ENCODE results near the gene NDUFB6. TPM values are rescaled to one million over a fixed set of nuclear protein-coding genes. Genes with fewer than 3 reads are reported as not detected.

The NDUFB6 gene
- total RNA-seq, 1 donor from 2014 or later, result 25.8 TPM

DNA sequence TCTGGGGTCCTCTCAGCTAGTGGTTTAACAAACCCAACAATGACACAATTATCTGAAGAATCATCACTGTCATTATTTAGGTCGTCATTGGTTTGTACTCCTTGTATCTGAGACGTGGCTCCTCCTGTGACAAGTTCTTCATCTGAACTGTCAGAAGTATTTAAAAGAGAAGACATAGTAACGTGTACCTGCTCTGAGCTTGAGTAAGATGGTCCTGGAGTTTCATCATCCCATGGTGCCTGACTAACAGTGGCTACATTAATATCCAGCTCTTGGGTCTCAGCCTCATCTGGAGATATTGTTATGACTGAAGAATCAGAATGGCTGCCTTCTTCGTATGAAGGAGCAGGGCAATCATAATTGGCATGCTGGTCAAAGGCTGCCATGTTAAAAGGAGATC is 29.9 kb downstream of the NDUFB6 start:
- intact Hi-C loops (cut with micrococcal nuclease), result no loop called here
- POLR2A ChIA-PET, result no interaction called here
- H3K4me3 Mint-ChIP-seq, result no peak overlapping the region
- ATAC-seq (ENCODE audit: low read depth), result no peak
- no peaks in the 10 kb centered on the region for H3K27me3 Mint-ChIP-seq
- no peaks in the 10 kb centered on the region for H3K9me3 Mint-ChIP-seq
- peaks cover 4% of the 10 kb centered on the region for H3K4me1 Mint-ChIP-seq
- TF ChIP-seq, protein P1, sequence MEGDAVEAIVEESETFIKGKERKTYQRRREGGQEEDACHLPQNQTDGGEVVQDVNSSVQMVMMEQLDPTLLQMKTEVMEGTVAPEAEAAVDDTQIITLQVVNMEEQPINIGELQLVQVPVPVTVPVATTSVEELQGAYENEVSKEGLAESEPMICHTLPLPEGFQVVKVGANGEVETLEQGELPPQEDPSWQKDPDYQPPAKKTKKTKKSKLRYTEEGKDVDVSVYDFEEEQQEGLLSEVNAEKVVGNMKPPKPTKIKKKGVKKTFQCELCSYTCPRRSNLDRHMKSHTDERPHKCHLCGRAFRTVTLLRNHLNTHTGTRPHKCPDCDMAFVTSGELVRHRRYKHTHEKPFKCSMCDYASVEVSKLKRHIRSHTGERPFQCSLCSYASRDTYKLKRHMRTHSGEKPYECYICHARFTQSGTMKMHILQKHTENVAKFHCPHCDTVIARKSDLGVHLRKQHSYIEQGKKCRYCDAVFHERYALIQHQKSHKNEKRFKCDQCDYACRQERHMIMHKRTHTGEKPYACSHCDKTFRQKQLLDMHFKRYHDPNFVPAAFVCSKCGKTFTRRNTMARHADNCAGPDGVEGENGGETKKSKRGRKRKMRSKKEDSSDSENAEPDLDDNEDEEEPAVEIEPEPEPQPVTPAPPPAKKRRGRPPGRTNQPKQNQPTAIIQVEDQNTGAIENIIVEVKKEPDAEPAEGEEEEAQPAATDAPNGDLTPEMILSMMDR (IDR thresholded peaks at IDR 0.05), result no peak
- no peak for DNase-seq
- H3K36me3 Mint-ChIP-seq (ENCODE audit: low read depth), result peaks cover 40% of the 10 kb centered on the region
- H3K27ac Mint-ChIP-seq, result no peak overlapping the region
- CTCF ChIA-PET, result no interaction called here

DNA sequence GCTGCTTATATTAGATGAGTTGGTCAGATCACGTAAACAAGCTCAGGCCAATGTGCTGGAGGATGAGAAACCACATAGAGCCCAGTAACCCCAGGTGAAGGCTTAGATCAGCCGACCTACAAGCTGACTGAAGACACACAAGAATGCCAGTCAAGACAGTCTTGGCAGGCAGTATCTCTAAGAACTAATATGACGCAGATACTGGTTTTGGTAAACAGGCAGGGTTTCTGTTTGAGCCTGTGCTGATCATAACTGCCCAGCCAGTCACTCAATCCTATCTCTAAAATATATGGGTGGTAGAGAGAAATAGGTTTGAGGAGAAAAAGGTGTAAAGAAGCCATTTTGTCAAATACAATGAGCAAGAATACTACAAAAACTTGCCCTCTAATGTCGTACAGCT is 39.1 kb downstream of the NDUFB6 start:
- CTCF ChIA-PET, result no interaction called here
- POLR2A ChIA-PET, result no interaction called here
- no peaks in the 10 kb centered on the region for H3K4me1 Mint-ChIP-seq
- H3K27ac Mint-ChIP-seq, result no peak overlapping the region
- peaks cover 9% of the 10 kb centered on the region for H3K36me3 Mint-ChIP-seq (ENCODE audit: low read depth)
- H3K9me3 Mint-ChIP-seq, result no peaks in the 10 kb centered on the region
- H3K4me3 Mint-ChIP-seq, result no peak overlapping the region
- intact Hi-C loops (cut with micrococcal nuclease), result no loop called here
- DNase-seq (no peak), ATAC-seq (ENCODE audit: low read depth) (no peak)
- TF ChIP-seq, protein P1 (IDR thresholded peaks at IDR 0.05), result no peak
- no peaks in the 10 kb centered on the region for H3K27me3 Mint-ChIP-seq

DNA sequence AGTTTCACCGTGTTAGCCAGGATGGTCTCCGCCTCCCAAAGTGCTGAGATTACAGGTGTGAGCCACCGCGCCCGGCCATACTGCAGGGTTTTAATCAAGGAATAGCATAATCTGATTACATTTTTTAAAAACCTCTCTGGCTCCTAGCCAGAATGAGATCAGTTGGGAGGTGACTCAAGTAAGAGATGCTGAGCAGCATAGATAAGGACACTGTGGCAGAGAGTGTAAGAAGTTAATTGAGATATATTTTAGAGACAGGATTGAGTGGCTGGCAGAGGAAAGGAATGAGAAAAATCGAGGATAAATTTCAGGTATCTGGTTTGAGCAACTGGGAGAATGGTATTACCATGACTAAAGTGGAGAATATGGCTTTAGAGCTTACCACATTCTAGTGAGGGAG is 39.6 kb downstream of the NDUFB6 start:
- no peaks in the 10 kb centered on the region for H3K9me3 Mint-ChIP-seq
- H3K4me3 Mint-ChIP-seq, result no peak overlapping the region
- intact Hi-C loops (cut with micrococcal nuclease), result no loop called here
- DNase-seq (no peak), ATAC-seq (ENCODE audit: low read depth) (no peak)
- POLR2A ChIA-PET, result interaction anchor here (0.7 kb wide), 1 partner anchor 18 kb away, joined by 4 read pairs; no protein-coding TSS in a partner anchor
- no peak overlapping the region for H3K27ac Mint-ChIP-seq
- no peaks in the 10 kb centered on the region for H3K27me3 Mint-ChIP-seq
- CTCF ChIA-PET, result no interaction called here
- TF ChIP-seq, protein P1 (IDR thresholded peaks at IDR 0.05), result no peak
- peaks cover 9% of the 10 kb centered on the region for H3K36me3 Mint-ChIP-seq (ENCODE audit: low read depth)
- H3K4me1 Mint-ChIP-seq, result no peaks in the 10 kb centered on the region

DNA sequence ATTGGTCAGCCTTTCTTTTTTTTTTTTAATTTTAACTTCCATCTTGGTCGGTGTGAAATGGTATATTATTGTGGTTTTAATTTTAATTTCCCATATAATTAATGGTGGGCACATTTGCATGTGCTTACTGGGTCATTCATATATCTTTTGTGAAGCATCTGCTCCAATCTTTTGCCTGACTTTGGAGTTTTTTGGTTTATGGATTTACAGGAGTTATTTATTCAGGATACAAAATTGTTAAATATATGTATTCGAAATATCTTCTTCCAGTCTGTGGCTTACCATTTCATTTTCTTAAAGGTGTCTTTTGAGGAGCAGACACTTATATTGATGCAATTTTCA is 46.3 kb downstream of the NDUFB6 start:
- DNase-seq (no peak), ATAC-seq (ENCODE audit: low read depth) (no peak)
- POLR2A ChIA-PET, result interaction anchor here (0.6 to 3.0 kb wide), 6 partner anchors 25 to 947 kb away, joined by 3 to 40 read pairs (median 8); partner anchors contain the start of genes DNAJA1, NDUFB6, NOL6 and SMIM27
- H3K36me3 Mint-ChIP-seq (ENCODE audit: low read depth), result peaks cover 34% of the 10 kb centered on the region
- CTCF ChIA-PET, result interaction anchor here (1.3 to 2.9 kb wide), 4 partner anchors 18 to 148 kb away, joined by 3 to 34 read pairs (median 6); no protein-coding TSS in a partner anchor
- peak overlapping the region; percentile 94 for H3K27ac Mint-ChIP-seq
- no peaks in the 10 kb centered on the region for H3K27me3 Mint-ChIP-seq
- H3K9me3 Mint-ChIP-seq, result peaks cover 4% of the 10 kb centered on the region
- peak overlapping the region; percentile 98 for H3K4me3 Mint-ChIP-seq
- intact Hi-C loops (cut with micrococcal nuclease), result loop anchor here (1.0 kb wide), 4 partner anchors 24 to 147 kb away; partner anchors contain the start of genes ACO1 and NDUFB6
- TF ChIP-seq, protein P1 (IDR thresholded peaks at IDR 0.05), result no peak
- peaks cover 52% of the 10 kb centered on the region for H3K4me1 Mint-ChIP-seq

DNA sequence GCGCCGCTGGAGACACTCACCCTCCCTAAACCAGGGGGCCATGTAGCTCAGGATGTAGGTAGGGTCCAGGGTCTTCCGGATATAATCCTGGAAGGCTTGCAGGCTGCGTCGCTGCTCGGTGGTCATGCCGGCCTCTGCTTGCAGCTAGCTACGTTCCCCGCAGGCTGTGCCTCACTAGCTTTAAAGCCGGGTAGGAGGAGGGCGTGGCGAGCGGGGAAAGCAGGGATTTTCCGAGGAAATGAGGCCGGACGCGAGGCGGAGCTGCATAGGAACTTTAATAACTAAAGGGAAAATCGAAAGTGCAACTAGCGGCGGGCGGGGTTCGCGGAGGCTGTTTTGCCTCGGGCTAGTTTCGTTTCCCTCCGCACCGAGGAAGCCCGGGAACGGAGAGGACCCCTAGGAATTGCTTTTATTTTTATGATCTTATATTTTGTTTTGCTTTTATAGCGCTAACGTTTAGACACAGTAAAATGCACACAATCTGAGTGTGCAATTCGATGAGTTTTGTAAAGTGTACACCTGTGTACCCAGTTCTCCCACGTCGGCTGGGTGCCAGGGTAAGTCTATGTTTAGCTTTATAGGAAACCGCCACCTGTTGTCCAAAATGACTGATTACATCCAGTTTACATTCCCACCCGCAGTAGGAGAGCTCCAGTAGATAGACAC is 46.8 kb downstream of the NDUFB6 start, which contains the start of gene RIGI:
TSS of gene RIGI (minus strand) at position 156 of the 666 bp plus-strand sequence. CDS start at position 126, 30 bp downstream.
- CTCF ChIA-PET, result interaction anchor here (0.7 to 2.9 kb wide), 6 partner anchors 19 to 147 kb away, joined by 3 to 34 read pairs (median 4); partner anchors contain the start of gene NDUFB6
- peak within 1 kb of the TSS; percentile 98 for H3K4me3 Mint-ChIP-seq
- TF ChIP-seq, protein P1 (IDR thresholded peaks at IDR 0.05), result no peak
- H3K27ac Mint-ChIP-seq, result peak within 1 kb of the TSS; percentile 94
- H3K27me3 Mint-ChIP-seq, result no peaks in the 10 kb centered on the region
- POLR2A ChIA-PET, result interaction anchor here (0.6 to 3.0 kb wide), 6 partner anchors 25 to 499 kb away, joined by 3 to 40 read pairs (median 8); partner anchors contain the start of genes DNAJA1, NDUFB6, SMIM27 and TOPORS
- H3K9me3 Mint-ChIP-seq, result peaks cover 4% of the 10 kb centered on the region
- peaks cover 55% of the 10 kb centered on the region for H3K4me1 Mint-ChIP-seq
- ATAC-seq (ENCODE audit: low read depth) (peak; percentile 69), DNase-seq (peak; percentile 59)
- peaks cover 34% of the 10 kb centered on the region for H3K36me3 Mint-ChIP-seq (ENCODE audit: low read depth)
- intact Hi-C loops (cut with micrococcal nuclease), result loop anchor here (1.0 kb wide), 4 partner anchors 24 to 147 kb away; partner anchors contain the start of genes ACO1 and NDUFB6
